Karpas-422 (cell line): ENCODE results near the gene AGTRAP. TPM values are rescaled to one million over a fixed set of nuclear protein-coding genes. Genes with fewer than 3 reads are reported as not detected.
A peak's percentile ranks its signal among the peaks of the same experiment; 100 is the strongest.

Source experiments
- DNase-seq: peaks from one replicate; pipeline ENCODE4 v3.0.0-alpha.2; 2015
- H2AFZ ChIP-seq: fragments of 200-600 bp; sonication (generic); 2 replicates; pipeline ENCODE4 v1.6.1; 2014; ENCODE audit warnings: antibody characterized with exemption, low read length, mixed read lengths
- H3K27ac ChIP-seq: fragments of 200-600 bp; sonication (generic); 2 replicates; pipeline ENCODE4 v1.5.1; 2014; ENCODE audit warnings: mild to moderate bottlenecking, low read length, moderate library complexity
- H3K27me3 ChIP-seq: fragments of 200-600 bp; sonication (generic); 2 replicates; pipeline ENCODE4 v1.6.1; 2014; ENCODE audit warnings: low read length, mixed read lengths
- H3K36me3 ChIP-seq: fragments of 200-600 bp; sonication (generic); 2 replicates; pipeline ENCODE4 v1.6.1; 2014; ENCODE audit warnings: low read length, mixed read lengths; ENCODE audit not compliant: insufficient read depth
- H3K4me1 ChIP-seq: fragments of 200-600 bp; sonication (generic); 2 replicates; pipeline ENCODE4 v1.6.1; 2014; ENCODE audit warnings: mild to moderate bottlenecking, low read length, mixed read lengths
- H3K4me2 ChIP-seq: fragments of 200-600 bp; sonication (generic); 2 replicates; pipeline ENCODE4 v1.6.1; 2014; ENCODE audit warnings: low read length, low read depth, mild to moderate bottlenecking; ENCODE audit not compliant: poor library complexity, severe bottlenecking
- H3K4me3 ChIP-seq: fragments of 200-600 bp; sonication (generic); 2 replicates; pipeline ENCODE4 v1.5.1; 2014; ENCODE audit warnings: mild to moderate bottlenecking, antibody characterized with exemption, low read length, mixed read lengths
- H3K79me2 ChIP-seq: fragments of 200-600 bp; sonication (generic); 2 replicates; pipeline ENCODE4 v1.6.1; 2014; ENCODE audit warnings: mild to moderate bottlenecking, low read length, mixed read lengths
- H3K9ac ChIP-seq: fragments of 200-600 bp; sonication (generic); 2 replicates; pipeline ENCODE4 v1.6.0; 2014; ENCODE audit warnings: low read length
- H3K9me2 ChIP-seq: fragments of 200-600 bp; sonication (generic), shearing (Covaris generic); replicated peaks from 2 replicates; pipeline ENCODE4 v1.6.0; 2014; ENCODE audit warnings: mild to moderate bottlenecking, low read length, moderate library complexity; ENCODE audit not compliant: insufficient read depth
- H3K9me3 ChIP-seq: fragments of 300-700, 200-600 bp; sonication (generic); 2 replicates; pipeline ENCODE4 v1.6.1; 2014; ENCODE audit warnings: low read length, mixed read lengths
- H4K20me1 ChIP-seq: fragments of 200-600 bp; sonication (generic); 2 replicates; pipeline ENCODE4 v1.6.1; 2014; ENCODE audit warnings: mild to moderate bottlenecking, antibody characterized with exemption, low read length, low read depth; ENCODE audit not compliant: insufficient read depth
- total RNA-seq: library from RNA; depleted of rRNA; stranded (reverse); fragments of >200 nt; shearing (Covaris generic); gene quantifications from 2 replicates; pipeline ENCODE4 v1.2.3, GENCODE V29; 2014; ENCODE audit warnings: low replicate concordance

Gene AGTRAP
- total RNA-seq, 1 experiment from 2014 or later, result 24.3 TPM

DNA sequence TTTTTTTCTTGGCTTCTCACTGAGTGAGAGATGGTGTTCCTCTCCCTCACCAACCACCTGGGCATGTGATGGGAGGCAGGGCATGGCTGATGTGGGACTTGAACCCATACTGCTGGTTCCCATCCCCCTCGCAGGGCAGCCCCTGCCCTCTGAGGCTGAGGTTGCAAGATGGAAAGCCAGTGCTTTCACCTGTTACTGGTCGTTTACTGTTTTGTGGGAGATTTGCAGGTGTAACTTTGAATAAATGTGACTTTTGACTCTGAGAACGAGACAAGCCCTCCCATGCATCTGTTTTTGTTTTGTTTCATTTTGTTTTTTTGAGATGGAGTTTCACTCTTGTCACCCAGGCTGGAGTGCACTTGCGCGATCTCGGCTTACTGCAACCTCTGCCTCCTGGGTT, 47.6 kb downstream of the AGTRAP start:
- H3K4me1 ChIP-seq, result no peaks in the 10 kb centered on the region
- no peaks in the 10 kb centered on the region for H3K36me3 ChIP-seq
- H3K27ac ChIP-seq, result no peak overlapping the region
- H4K20me1 ChIP-seq, result no peaks in the 10 kb centered on the region
- no peak overlapping the region for H3K4me3 ChIP-seq
- no peak overlapping the region for H2AFZ ChIP-seq
- DNase-seq, result no peak
- H3K9me3 ChIP-seq, result no peaks in the 10 kb centered on the region
- no peaks in the 10 kb centered on the region for H3K9me2 ChIP-seq
- no peak overlapping the region for H3K9ac ChIP-seq
- H3K79me2 ChIP-seq, result no peaks in the 10 kb centered on the region
- H3K27me3 ChIP-seq, result no peaks in the 10 kb centered on the region
- no peak overlapping the region for H3K4me2 ChIP-seq

DNA sequence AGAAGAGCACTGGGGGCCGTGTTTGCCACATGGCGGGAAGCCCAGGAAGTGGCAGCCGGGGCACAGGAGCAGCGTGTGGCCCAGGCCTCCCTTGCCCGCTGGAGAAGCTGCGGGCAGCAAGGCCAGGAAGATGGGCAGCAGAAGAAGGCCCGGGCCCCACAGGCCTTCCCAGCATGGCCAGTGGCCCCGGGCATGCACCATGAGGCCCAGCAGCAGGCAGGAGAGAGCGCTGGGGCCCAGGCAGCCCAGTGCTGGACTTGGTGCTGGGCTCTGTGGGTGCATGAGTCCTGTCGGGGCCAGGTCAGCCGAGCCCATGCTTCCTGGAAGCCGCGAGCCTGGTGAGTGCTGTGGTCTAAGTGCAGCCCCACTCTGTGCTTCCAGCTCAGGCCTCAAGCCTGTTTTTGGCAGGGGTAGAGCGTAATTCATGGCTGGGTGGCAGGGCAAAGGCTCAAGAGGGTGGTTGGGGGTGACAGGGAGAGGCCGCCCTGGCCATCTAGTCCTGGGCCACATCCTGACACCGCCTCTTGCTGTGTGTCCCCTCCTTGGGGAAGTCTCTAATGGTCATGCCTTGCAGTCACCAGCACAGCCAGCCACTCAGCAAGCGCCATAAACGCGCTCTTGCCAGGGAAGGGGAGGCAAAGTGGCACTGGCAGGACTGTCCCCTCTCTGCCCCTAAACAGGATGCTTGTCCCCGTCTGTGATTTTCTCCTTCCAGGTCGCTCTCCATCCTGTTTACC, 48.5 kb downstream of the AGTRAP start:
- Histone ChIP-seq H3K4me2 (no peak overlapping the region), H3K36me3 (no peaks in the 10 kb centered on the region), H3K27me3 (no peaks in the 10 kb centered on the region), H3K9me2 (no peaks in the 10 kb centered on the region), H3K4me3 (no peak overlapping the region), H3K79me2 (no peaks in the 10 kb centered on the region), H3K9ac (no peak overlapping the region), H2AFZ (no peak overlapping the region), H4K20me1 (no peaks in the 10 kb centered on the region), H3K27ac (no peak overlapping the region), H3K9me3 (no peaks in the 10 kb centered on the region), H3K4me1 (no peaks in the 10 kb centered on the region)
- DNase-seq, result no peak

DNA sequence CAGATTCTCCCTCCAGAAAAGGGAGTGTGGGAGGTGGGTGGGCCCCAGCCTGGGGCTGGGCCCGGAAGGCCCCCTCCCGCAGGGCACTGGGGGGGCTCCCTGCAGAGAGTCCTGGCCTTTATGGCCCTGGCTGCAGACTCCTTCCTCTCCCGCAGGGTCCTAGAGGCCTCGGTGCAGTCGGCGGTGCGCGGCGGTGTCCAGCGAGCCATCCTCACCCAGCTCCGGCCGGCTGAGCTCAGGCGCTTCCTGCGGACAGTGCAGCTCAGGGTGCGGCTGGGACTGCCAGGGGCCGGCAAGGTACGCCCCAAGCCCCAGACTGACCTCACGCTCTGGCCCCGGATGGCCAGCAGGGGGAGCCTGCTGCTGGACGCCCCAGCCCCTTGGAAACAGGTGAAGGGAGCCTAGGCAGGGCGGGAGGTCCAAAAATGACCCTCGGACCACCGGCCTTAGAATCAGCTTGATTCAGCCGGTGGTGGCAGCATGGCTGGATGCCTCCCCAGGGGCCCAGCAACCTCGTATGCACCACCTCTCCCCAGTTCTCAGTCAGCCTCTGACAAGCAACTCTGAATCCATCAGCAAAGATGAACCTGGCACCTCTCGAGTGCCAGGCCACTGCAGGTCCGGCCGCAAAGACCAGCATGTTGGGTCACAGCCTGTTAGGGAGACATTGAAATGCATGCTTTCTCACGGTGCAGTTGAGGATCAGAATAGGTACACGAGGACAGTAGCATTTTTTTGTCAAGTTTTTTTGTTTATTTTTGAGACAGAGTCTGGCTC, 49.2 kb downstream of the AGTRAP start:
- H3K4me2 ChIP-seq, result no peak overlapping the region
- no peak overlapping the region for H3K9ac ChIP-seq
- no peaks in the 10 kb centered on the region for H3K9me2 ChIP-seq
- no peaks in the 10 kb centered on the region for H3K9me3 ChIP-seq
- H3K79me2 ChIP-seq, result no peaks in the 10 kb centered on the region
- H3K4me1 ChIP-seq, result no peaks in the 10 kb centered on the region
- H4K20me1 ChIP-seq, result no peaks in the 10 kb centered on the region
- no peak overlapping the region for H3K27ac ChIP-seq
- peak; percentile 72 for DNase-seq
- H3K36me3 ChIP-seq, result no peaks in the 10 kb centered on the region
- H3K27me3 ChIP-seq, result no peaks in the 10 kb centered on the region
- H3K4me3 ChIP-seq, result no peak overlapping the region
- no peak overlapping the region for H2AFZ ChIP-seq

DNA sequence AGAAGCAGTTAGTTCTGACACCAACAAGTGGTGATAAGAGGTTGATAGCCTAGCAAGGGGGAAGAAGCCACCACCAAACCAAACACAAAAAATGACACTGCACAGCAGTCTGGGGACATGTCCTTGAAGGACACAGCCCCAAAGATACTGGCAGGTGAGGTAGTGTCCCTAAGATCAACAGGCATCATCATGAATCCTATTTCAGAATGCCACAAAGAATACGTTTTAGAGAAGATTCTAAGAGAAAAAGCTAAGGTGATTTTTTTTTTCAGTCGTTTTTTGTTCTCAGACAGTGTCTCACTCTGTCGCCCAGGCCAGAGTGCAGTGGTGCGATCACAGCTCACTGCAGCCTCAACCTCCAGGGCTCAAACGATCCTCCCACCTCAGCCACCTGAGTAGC, 50.2 kb downstream of the AGTRAP start:
- Histone ChIP-seq H3K4me2 (no peak overlapping the region), H3K9me2 (no peaks in the 10 kb centered on the region), H3K27me3 (no peaks in the 10 kb centered on the region), H3K9me3 (no peaks in the 10 kb centered on the region), H3K4me1 (no peaks in the 10 kb centered on the region), H3K79me2 (no peaks in the 10 kb centered on the region), H3K4me3 (no peak overlapping the region), H3K36me3 (no peaks in the 10 kb centered on the region), H4K20me1 (no peaks in the 10 kb centered on the region), H3K9ac (no peak overlapping the region), H3K27ac (no peak overlapping the region), H2AFZ (no peak overlapping the region)
- DNase-seq, result no peak

- H3K27ac ChIP-seq, result no peak overlapping the region
- no peaks in the 10 kb centered on the region for H4K20me1 ChIP-seq
- no peak overlapping the region for H3K9ac ChIP-seq
- H2AFZ ChIP-seq, result no peak overlapping the region
- no peak overlapping the region for H3K4me2 ChIP-seq
- DNase-seq, result no peak
- no peak overlapping the region for H3K4me3 ChIP-seq
- H3K27me3 ChIP-seq, result no peaks in the 10 kb centered on the region
- no peaks in the 10 kb centered on the region for H3K79me2 ChIP-seq
- no peaks in the 10 kb centered on the region for H3K4me1 ChIP-seq
- H3K36me3 ChIP-seq, result no peaks in the 10 kb centered on the region
- no peaks in the 10 kb centered on the region for H3K9me3 ChIP-seq
- no peaks in the 10 kb centered on the region for H3K9me2 ChIP-seq
Observed at GRCh38 chr1:11787251-11787803, 51.4 kb downstream of the AGTRAP start.

GRCh38 chr1:11787804-11788436, 52.0 kb downstream of the AGTRAP start:
- Histone ChIP-seq H3K9me2 (no peaks in the 10 kb centered on the region), H3K4me1 (no peaks in the 10 kb centered on the region), H2AFZ (no peak overlapping the region), H3K36me3 (no peaks in the 10 kb centered on the region), H3K4me2 (no peak overlapping the region), H3K9ac (no peak overlapping the region), H3K9me3 (no peaks in the 10 kb centered on the region), H3K4me3 (no peak overlapping the region), H3K27me3 (no peaks in the 10 kb centered on the region), H4K20me1 (no peaks in the 10 kb centered on the region), H3K27ac (no peak overlapping the region), H3K79me2 (no peaks in the 10 kb centered on the region)
- no peak for DNase-seq

DNA sequence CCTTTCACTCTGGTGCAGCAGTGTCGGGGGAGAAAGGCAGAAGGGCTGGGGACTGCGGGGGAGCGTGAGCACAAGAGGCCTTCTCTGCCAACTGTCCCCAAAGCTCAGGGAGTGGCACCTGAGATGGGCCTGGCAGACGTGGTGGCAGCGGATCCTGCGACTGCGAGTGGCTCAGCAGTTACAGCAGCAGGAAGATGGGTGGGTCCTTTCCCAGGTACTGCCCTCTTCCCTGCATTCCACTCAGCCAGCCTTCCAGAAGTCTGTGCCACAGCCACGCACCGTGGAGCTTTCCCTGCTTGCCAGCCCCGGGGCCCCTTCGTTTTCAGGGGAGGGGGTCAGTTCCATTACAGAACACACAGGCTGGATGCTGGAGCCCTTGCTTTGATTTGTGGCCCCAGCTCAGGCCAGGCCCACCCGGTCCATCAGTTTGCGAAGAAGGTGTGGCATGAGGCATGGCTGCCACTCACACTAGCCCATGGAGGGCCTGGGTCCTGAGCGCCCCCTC, 52.7 kb downstream of the AGTRAP start:
- no peaks in the 10 kb centered on the region for H3K27me3 ChIP-seq
- H3K27ac ChIP-seq, result no peak overlapping the region
- no peaks in the 10 kb centered on the region for H3K9me3 ChIP-seq
- no peaks in the 10 kb centered on the region for H3K4me1 ChIP-seq
- H2AFZ ChIP-seq, result no peak overlapping the region
- no peaks in the 10 kb centered on the region for H4K20me1 ChIP-seq
- H3K9ac ChIP-seq, result no peak overlapping the region
- H3K4me3 ChIP-seq, result no peak overlapping the region
- no peaks in the 10 kb centered on the region for H3K36me3 ChIP-seq
- H3K4me2 ChIP-seq, result no peak overlapping the region
- H3K79me2 ChIP-seq, result no peaks in the 10 kb centered on the region
- DNase-seq, result no peak
- H3K9me2 ChIP-seq, result no peaks in the 10 kb centered on the region
